HepG2 (cell line): ENCODE results near the gene TNFRSF6B. TPM values are rescaled to one million over a fixed set of nuclear protein-coding genes. Genes with fewer than 3 reads are reported as not detected.

Source experiments
- CENPX ChIP-seq: sonication (generic); formaldehyde crosslinking; IDR thresholded peaks from 2 replicates; pipeline ENCODE4 v1.9.0; 2021; ENCODE audit warnings: mild to moderate bottlenecking, missing genetic modification reagents, moderate library complexity
- CHD2 ChIP-seq: IDR thresholded peaks from 2 replicates; pipeline ENCODE4 v1.6.1; 2011; ENCODE audit warnings: low read depth, low read length, improper control_type of control experiment
- MLXIP ChIP-seq: sonication (generic); formaldehyde crosslinking; IDR thresholded peaks from 2 replicates; pipeline ENCODE4 v1.9.0; 2021; ENCODE audit warnings: missing genetic modification reagents, borderline replicate concordance
- NFAT5 ChIP-seq: sonication (generic); formaldehyde crosslinking; IDR thresholded peaks from 2 replicates; pipeline ENCODE4 v1.4.0; 2020; ENCODE audit warnings: missing genetic modification reagents
- ZBED4 ChIP-seq: sonication (generic); formaldehyde crosslinking; IDR thresholded peaks from 2 replicates; pipeline ENCODE4 v1.4.0; 2020; ENCODE audit warnings: missing genetic modification reagents, borderline replicate concordance
- ZBTB25 ChIP-seq: IDR thresholded peaks from 2 replicates; pipeline ENCODE4 v1.6.1; 2018; ENCODE audit warnings: missing genetic modification reagents
- ZBTB7A ChIP-seq: sonication (generic); formaldehyde crosslinking; IDR thresholded peaks from 2 replicates; pipeline ENCODE4 v1.8.0; 2022; ENCODE audit warnings: mild to moderate bottlenecking, missing genetic modification reagents
- ZNF558 ChIP-seq: sonication (generic); formaldehyde crosslinking; IDR thresholded peaks from 2 replicates; pipeline ENCODE4 v1.9.0; 2022; ENCODE audit warnings: mild to moderate bottlenecking, missing genetic modification reagents, borderline replicate concordance
- ZSCAN20 ChIP-seq: sonication (generic); formaldehyde crosslinking; IDR thresholded peaks from 2 replicates; pipeline ENCODE4 v1.4.0; 2020; ENCODE audit warnings: missing genetic modification reagents, mild to moderate bottlenecking, borderline replicate concordance
- ZSCAN25 ChIP-seq: sonication (generic); formaldehyde crosslinking; IDR thresholded peaks from 2 replicates; pipeline ENCODE4 v1.8.0; 2022; ENCODE audit warnings: mild to moderate bottlenecking, missing genetic modification reagents
- polyA plus RNA-seq, 8 experiments: library from polyadenylated mRNA; depleted of rRNA in 3 of 8; stranded (reverse) in 7 of 8; unstranded in 1 of 8; fragments of >200 nt; fragmentation: Illumina TruSeq in 4 of 8; extraction: Trizol in 4 of 8; gene quantifications; 2 replicates each; pipeline versions ENCODE4 v1.2.1 to v1.2.3, GENCODE V29; 2011 to 2016; ENCODE audit warnings: low read depth in 4 of 8, missing spikeins in 1 of 8, mixed read lengths in 1 of 8; ENCODE audit not compliant: insufficient read depth in 1 of 8
- total RNA-seq, 5 experiments: library from RNA; depleted of rRNA; stranded (reverse); fragments of >200 nt; fragmentation: Illumina TruSeq; extraction: Trizol; gene quantifications; 2 replicates each; pipeline ENCODE4 v1.2.3, GENCODE V29; 2016; ENCODE audit warnings: low read depth in 1 of 5

Gene TNFRSF6B
- total and polyA plus RNA-seq, 2 of the 13 experiments (the other 11 are each of a cell fraction or from before 2014, with no cell fraction given) = 0.24 TPM; not detected in 1

DNA sequence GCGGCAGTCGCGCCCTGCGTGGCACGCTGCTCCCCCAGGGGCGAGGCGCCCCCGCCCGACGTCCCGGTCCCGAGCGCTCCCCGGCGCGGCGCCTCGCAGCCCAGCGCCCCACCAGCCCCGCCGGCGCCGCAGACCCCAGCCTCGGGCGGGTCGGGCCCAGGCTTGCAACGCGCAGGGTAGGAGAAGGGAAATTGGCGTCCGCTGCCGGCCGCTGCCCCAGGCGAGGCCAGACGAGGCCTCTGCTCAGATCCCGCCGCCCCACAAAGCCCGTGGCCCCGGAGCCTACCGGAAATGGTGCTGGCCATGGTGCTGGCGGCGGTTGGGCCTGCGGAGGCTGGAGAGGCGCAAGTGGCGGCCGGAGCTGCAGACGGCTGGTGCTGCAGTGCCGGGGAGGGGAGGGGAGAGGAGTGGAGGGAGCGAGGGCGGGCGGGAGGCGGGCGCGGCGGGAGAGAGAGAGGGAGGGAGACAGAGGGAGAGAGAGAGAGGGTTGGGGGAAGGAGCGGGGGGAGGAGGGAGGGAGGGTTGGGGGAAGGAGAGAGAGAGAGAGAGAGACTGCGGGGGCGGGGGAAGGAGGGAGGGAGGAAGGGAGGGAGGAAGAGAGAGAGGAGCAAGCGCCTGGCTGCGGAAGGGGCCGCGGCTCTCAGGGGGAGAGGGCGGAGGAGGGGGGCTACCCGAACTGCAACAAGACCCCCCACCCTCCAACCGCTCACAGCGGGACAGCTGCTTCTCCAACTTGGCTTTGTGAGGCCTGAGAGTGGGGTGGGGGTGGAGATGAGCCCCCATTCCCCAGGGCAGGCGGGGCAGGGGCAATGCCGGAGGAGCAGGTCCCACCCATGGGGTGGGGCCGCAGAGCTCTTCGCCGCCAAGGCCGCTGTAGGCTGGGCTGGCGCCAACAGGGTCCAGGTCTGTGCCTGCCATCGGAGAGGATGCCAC, 43.1 kb upstream of the TNFRSF6B start, which contains the start of gene STMN3 (continued):
- TF ChIP-seq CENPX (CRISPR knock-in tag) (no peak), NFAT5 (CRISPR knock-in tag) (peak; percentile 94), ZSCAN25 (CRISPR knock-in tag) (peak; percentile 97), CHD2 (no peak), ZNF558 (CRISPR knock-in tag) (peak; percentile 99), ZBTB25 (peak; percentile 99), ZBTB7A (peak; percentile 73), ZSCAN20 (CRISPR knock-in tag) (peak; percentile 98), MLXIP (CRISPR knock-in tag) (peak; percentile 92; the same call in 1 of the 2 replicates), ZBED4 (peak; percentile 97)
